RPMI8226 (cell line): ENCODE measurements around the gene SPRED2.
"Not testable (repeated sequence)": the region's sequence is repeated elsewhere in the genome, so short reads cannot be mapped to it uniquely, and the experiment has no call there.

Experiments used
- DNase-seq: peaks from one replicate; pipeline ENCODE4 v3.0.0-alpha.2; 2015

SPRED2 gene

DNA sequence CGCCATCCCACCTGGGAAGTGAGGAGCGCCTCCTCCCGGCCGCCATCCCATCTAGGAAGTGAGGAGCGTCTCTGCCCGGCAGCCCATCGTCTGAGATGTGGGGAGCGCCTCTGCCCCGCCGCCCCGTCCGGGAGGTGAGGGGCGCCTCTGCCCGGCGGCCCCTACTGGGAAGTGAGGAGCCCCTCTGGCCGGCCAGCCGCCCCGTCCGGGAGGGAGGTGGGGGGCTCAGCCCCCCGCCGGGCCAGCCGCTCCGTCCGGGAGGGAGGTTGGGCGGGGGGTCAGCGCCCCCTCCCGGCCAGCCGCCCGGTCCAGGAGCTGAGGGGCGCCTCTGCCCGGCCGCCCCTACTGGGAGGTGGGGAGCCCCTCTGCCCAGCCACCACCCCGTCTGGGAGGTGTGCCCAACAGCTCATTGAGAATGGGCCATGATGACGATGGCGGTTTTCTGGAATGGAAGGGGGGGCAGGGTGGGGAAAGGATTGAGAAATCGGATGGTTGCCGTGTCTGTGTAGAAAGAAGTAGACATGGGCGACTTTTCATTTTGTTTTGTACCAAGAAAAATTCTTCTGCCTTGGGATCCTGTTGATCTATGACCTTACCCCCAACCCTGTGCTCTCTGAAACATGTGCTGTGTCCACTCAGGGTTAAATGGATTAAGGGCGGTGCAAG lies 93.4 kb downstream of the SPRED2 start:
- not testable (repeated sequence) for DNase-seq

DNA sequence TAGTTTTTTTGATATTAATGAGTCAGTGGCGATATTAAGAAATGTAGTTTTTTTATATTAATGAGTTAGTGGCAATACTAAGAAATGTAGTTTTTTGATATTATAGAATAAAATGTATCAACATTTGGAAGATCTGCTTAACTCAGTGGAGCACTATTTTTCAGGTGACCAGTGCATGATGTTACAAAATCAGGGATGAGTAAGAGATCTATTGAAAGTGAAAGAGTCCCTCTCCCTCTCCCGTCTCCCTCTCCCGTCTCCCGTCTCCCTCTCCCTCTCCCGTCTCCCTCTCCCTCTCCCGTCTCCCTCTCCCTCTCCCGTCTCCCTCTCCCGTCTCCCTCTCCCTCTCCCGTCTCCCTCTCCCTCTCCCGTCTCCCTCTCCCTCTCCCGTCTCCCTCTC lies 94.5 kb downstream of the SPRED2 start:
- not testable (repeated sequence) for DNase-seq

DNA sequence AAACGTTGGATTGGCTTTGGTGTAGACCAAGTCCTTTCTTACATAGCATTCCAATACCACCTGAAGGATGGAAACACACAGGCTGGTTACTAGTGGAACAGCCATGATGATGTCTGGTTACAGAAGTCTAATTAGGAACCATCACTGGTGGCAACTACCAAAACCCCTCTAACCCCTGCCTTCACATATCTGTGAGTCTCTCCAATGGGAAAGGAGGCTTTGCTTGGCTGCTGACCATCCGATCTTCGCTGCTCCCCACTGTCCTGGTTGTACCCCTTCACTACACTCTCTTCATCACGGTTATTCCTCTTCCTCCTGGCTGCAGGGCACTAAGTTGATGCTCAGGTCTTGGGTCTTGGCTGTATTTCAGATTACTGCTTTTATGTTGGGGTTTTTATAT lies 97.7 kb downstream of the SPRED2 start:
- DNase-seq = no peak

DNA sequence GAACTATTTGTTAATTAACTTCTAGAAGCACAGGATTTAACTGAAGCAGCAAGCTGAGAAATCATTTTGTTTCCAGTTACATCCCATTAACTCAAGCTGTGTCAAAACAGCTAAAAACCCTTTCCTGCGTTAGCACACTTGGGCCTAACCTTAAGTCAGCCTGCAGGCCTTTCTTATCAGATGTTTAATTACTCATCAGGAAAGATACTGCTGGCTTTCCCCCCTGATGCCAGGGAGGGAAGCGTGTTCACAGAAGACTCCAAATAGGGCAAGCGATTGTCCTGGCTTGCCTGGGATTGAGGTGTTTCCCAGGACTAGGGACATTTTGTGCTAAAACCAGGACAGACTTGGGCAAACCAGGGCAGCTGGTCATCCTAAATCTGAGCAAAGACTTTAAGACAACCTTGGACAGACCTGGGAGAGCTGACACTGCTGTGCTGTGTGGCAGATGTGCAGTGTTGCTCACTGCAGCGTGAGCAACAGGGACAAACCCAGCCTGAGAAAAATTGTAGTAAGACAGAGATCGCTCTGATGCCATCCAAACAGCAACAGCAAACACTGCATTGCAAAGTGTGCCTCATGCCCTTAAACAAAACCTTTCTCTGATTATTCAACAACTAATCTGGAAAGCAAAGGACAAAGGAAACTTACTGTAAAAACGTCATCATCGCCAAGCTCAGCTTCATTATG lies 100.9 kb downstream of the SPRED2 start:
- DNase-seq = no peak

DNA sequence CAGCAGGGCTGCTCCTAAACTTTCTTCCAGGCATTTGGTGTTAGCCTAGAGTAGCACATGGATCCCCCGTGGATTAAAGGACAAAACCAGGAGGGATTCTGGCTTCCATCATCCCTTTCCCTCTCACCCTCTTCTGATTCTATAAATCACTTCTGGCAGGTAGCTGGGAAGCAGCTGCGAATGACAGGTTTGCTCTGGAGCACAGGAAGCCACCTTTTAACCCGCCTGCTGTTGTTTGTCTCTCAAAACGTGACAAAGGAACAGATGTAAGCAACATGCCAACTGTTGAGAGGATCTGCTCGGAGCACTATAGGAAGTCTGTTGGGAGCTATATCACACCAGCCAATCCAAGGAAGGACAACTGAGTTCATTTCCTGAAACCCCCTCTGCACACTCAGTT lies 102.9 kb downstream of the SPRED2 start:
- DNase-seq = no peak

DNA sequence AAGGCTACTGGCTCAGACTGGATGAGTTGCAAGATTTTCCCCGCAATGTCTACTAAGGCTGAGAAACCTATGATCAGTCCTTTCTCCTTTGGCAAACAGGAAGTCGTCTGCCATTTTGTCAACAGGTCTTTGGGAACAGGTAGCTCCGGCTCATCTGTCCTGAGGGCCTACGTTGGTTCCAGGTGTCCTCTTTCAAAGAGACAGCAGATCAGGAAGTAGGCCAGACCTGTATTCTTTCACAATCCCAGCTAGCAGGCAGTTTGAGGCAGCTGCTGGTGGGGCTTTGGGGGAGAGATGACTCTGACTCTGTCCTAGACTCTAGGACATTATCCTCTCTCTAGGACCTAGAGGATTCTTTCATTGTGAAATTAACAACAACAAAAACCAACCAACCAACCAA lies 106.1 kb downstream of the SPRED2 start:
- no peak for DNase-seq

DNA sequence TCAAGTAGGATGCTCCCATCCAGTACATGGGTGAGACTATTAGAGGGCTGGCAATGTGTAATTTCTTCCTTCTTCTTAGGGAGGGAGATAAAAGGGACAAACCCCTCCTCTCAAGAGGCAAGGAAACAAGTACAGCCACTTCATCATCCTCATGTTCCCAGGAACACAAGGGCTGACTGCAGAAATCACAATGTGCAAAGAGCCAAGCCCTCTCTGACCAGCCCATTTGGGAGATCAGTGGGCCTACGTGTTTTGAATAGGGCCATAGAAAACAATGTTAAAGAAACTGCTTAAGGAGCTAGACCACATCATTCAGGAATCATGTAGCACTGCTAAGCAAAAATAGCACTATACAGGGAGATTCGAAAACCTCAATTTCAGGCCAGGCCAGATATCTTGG lies 107.3 kb downstream of the SPRED2 start:
- DNase-seq = no peak

DNA sequence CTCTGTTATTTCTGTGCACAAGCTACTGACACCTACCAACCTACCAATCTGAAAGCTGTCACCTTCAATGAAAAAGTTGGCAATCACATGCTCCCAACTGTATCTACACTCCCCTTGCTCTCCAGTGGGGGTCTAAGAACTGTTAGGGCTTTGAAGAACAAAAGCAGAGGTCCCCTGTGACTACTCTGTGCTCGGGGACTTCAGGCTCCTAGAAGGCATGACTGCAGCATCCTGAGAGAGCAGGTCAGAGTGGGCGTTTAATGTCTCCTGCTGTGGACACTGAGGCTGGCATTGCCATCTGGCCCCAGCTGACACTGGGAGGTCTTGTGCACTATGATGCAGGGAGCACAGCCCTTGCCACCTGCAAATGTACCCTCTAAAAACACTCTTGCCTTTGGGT lies 111.5 kb downstream of the SPRED2 start:
- no peak for DNase-seq

DNA sequence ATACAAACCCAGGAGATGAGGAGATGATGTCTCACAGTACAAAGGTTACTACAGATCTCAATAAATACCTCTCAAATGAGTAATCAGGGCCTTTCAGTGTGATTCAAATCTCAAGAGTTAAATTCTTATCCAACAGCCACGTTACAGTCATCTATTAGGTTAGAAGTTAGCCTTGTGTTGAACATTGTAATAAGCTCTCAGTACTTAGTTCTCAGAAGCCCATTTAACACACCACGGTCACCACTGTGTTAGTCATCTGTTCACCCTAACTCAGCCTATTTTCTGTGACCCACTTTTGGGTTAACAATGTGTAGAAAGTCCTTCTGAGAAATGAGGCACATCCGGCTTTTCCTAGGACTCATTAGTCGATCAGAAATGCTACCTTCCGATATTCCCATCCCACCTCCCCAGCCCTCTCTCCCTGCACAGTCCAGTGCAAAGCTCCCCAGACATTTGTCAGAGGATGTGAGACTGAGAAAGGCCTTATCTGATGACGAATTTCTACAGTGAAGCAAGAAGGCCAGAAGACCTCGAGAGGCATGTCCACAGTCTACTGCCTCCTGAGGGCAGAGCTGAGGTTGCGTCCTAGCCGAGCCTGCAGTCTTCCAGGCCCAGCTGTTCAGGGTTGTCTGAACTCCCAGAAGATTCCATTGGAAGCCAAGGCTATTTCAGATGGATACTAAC lies 112.2 kb downstream of the SPRED2 start:
- DNase-seq = no peak

DNA sequence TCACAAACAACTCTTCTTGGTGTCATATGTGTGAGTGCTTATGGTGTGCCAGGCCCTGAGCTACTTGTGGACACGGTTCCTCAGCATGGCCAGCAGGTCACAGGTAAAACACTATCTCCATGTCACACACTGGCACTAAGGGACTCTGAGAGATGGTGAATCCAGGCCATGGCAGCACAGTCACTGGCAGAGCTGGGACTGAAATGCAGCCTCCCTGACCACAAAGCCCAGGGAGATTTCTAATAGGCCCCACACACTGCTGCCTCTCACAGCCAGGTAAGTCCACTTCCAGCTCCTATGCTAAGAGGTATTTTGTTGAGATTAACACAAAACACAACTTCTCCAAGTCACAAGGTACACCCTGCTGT lies 112.7 kb downstream of the SPRED2 start:
- DNase-seq = no peak

DNA sequence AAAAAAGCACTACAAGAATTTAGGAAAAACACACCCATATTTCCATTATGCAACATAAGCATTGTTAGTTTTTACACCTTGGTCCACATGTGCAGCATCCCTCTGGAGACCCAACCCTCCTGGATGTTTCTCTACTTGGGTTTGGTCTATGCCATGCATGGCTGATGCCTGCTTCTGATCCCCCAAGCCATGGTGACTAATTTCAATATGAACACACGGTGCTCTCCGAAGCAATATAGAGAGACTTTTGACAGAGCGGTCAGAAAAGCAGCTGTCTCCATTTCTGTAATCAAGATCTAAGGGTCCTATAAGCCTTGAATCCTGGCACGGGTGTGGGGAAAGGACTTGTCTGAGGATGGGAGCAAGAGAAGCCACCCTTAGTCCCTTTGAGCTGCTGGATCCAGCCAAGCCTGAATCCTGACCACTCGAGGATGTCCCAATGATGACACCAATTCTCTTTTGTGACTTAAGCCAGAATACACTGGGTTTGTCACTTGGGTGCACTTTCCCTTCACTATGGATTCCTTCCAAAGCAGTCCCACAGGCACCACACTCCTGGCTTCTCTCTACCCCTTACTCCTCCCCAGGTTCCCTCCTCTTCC lies 113.2 kb downstream of the SPRED2 start:
- DNase-seq = no peak

DNA sequence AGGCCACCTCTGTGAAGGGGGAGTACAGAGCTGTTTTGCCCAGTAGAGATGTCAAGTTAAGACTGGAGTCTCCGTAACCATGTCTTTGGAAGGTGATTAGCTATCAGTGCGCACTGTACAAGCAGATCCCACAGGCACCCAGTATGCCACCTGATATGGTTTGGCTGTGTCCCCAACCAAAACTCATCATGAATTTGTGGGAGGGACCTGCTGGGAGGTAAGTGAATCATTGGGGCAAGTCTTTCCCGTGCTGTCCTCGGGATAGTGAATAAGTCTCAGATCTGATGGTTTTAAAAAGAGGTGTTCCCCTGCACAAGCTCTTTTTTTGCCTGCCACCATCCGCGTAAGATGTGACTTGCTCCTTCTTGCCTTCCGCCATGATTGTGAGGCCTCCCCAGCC lies 114.6 kb downstream of the SPRED2 start:
- DNase-seq = no peak

DNA sequence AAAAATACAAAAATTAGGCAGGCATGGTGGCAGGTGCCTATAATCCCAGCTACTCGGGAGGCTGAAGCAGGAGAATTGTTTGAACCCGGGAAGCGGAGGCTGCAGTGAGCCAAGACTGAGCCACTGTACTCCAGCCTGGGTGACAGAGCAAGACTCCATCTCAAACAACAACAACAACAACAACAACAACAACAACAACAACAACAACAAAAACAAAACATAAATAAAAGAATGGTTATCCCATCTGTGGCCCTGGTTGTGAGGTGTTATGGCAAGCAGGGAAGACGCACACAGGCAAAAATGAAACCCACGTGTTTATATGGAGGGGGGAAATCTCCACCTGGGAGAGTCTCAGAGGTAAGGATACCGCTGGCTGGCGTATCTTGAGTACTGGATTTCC lies 115.0 kb downstream of the SPRED2 start:
- not testable (repeated sequence) for DNase-seq

DNA sequence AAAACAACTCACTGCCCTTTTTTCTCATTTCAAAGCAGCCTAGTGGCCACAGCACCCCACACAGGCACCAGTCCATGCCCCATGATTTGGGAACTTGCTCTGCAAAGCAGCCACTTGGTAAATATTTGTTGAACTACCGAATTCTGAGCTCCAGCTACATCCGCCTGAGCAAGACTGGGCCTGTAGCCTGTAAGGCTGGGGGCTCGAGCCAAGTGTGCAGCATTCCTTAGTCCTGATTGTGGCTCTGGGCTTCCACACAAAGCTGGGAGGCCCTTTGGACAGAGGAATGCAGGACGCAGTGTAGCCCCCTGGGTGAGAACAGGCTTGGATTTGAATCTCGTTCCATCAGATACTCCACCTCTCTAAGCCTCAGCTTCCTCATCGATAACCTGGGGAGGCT lies 116.3 kb downstream of the SPRED2 start:
- no peak for DNase-seq

DNA sequence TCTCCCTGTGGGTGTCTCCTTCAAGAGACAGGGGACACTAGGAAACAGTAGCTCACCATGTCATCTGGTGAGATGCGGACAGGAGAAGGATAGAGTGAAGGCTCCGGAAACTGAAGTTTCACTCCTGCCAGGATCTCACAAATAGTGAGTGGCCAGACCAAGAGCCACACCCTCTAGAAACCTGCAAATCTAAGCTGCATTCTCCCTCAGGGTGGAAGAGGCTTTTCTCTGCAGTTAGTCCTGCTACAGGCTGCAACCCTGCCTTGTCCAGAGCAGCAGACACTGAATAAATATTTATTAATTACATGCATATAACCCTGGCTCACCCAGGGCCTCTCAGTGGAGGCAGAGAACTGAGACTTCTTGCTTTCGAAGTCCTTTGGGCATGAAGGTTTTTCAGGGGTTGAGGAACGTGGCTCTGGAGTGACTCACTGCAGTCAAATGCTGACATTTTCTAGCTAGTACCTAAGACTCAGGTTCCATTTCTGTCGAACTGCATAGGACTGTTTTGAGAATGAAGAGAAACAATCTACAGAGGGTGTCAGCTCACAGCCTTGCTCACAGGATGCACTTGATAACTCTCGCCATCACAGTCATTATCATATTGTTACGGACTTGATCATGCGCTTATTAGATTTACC lies 117.5 kb downstream of the SPRED2 start:
- DNase-seq = no peak

DNA sequence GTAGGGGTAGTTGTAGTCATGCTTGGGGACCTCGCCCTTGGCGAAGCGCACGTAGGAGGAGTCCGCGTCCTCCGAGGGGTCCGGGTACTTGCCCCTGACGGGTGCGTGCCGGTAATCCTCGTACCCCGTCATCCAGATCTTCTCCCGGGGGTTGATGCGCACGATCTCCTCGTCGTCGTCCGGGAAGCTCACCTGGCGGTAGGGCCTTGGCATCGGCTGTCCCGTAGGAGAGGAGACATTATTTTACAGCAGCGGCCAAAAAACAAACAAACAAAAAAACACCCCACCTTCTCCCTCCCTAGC lies 118.5 kb downstream of the SPRED2 start:
- DNase-seq = no peak

DNA sequence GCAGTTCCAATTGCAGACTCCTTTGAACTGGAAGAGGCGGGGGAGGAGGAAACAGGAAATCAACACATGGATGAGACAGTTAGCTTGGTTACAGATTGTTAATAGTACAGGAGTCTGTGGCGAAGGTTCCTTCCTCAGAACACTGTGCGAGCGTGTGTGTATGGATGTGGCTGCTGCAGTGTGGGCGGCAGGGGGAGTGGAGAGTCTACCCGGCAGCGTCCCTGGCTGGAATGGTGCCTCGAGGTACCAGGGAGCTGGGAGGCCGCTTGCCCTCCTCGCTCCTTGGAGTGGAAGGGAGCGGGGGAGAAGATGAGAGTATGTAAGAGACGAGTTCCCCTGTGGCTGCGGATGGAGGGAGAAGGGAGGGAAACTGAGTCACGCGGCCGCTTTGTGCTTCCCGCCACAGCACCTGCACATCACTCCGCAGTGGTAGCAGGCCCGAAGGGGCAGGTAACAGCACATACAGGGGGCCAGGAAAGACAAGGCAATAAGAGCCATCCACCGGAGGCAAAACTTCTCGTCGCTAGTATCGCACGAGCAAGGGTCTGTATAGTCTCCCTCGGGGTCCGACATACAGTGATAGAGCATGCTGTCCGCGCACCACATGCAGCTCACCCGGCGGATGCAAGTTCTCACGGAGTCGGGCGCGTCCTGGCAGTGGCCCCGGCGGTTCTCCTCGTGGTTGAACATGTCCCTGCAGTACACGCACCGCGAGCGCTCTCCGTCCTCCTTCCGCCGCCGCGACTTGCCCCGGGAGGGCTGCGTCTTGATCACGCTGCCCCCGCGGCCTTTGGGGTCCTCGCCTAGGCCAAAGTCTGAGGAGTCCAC lies 119.1 kb downstream of the SPRED2 start:
- no peak for DNase-seq

DNA sequence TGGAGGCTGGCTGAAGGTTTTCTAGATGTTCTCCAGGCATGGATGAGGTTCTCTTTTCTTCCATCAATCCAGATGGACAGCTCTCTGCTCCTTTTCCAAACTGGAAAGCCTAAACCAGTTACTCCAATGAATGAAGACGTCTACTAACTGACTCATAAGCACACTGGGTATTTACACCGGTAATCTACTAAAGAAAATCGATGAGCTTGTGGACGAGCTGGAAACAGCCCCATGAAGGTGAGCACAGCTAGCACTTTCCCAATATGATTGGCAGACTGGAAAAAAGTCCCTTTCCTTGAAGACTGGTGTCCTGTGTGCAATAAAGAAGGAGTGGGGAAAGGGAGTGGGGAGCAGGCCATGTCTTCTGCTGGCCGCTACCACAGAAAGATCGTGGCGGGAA lies 120.8 kb downstream of the SPRED2 start:
- DNase-seq = no peak

DNA sequence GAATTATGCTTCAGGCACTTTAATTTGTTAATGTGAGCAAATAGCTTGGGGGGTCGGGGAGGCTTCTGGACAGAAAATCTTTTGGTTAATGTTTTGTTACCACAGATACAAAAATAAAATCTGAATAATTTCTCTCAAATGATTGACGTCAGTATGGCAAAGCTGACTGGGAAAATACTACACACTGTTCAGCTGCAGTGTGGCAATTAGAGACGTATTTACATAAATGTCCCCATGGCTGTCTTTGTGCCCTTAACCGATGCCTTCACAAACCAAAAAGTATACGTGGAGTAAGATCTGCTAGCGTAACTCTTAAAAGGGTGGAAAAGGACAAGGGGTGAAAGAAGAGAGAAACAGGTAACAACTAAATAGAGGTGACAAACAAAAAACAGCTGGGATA lies 121.3 kb downstream of the SPRED2 start:
- DNase-seq = no peak

DNA sequence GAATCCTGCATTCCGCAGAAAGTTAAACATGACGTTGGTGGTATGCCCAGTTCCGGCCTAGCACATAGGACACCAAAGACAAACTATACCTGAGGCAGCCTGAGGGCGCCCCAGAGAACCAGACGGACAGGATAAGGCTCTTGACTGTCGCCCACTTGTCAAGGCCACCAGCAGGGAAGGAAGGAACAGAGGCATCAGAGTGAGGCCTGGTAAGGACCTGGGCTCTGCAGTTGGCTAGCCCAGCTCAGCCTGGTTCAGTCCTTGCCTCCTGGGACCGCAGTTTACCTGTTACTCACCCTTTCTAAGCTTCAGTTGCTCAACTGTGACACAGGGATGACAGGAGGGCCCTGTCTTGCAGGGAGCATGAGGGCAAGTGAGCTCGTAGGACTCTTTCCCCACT lies 122.7 kb downstream of the SPRED2 start:
- DNase-seq = no peak

DNA sequence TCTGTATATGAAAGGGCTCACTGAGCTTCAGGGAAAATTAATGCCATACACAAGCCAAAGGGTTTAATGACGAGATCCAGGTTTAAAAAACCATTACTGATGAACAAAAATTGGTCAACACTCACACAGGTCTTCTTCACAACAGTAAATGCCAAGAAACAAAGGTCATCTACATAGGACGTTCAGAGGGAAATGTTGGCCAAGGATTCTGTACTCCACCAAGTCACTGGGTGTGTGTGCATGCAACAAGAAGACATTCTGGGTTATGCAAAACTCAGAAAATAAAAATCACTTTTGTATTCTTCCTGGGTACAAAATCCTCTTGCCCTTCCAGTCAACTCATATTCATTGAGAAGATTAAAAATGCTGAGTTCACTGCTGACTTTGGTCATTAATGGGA lies 126.5 kb downstream of the SPRED2 start:
- DNase-seq = no peak

DNA sequence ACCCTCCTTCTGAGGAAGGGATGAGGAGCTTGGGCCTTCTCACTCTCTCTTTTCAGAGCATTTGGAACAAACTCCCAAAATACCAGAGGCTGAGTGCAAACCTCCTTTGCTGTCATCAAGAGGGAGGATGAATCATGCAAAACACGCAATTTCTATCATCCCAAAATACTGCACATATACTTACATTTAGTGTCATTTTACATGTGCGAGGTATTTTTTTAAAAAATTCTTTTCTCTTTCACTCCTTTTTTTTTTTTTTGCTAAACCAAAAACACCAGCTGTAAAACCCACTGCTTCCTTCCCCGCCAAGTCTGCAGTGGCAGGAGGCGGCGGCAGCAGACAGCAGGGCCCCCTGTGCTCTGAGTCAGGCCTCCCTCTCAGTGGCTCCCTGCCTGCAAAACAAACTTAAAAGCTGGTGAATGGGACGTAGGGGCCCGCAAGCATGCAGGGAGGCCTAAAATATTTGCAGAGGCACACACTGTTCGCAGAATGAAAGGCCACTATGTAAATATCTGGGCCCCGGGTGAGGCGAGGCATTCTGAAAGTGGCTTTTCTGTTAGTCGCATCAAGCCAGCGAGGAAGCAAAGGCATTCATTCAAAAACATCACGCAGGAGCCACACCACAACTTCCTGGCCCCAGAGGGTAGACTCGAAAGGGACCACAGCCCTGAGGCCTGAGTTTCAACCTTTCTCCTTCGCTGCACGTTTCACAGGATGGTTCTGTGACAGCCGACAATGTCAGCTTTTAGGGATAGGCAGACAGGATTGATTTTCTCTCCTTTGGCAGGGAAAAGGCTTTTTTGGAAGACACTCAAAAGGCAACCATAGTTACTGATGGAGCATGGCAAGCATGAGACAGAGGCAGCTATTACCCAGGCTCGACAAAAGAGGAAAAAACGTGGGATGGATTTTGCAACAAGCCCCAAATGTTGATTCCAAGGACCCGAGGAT lies 131.4 kb downstream of the SPRED2 start:
- no peak for DNase-seq
